ENCODE measurements around the gene TRIM60. TPM values are rescaled to one million over a fixed set of nuclear protein-coding genes. Genes with fewer than 3 reads are reported as not detected.

TRIM60 gene
- total and polyA plus RNA-seq, 2 experiments from 2014 or later: not detected

DNA sequence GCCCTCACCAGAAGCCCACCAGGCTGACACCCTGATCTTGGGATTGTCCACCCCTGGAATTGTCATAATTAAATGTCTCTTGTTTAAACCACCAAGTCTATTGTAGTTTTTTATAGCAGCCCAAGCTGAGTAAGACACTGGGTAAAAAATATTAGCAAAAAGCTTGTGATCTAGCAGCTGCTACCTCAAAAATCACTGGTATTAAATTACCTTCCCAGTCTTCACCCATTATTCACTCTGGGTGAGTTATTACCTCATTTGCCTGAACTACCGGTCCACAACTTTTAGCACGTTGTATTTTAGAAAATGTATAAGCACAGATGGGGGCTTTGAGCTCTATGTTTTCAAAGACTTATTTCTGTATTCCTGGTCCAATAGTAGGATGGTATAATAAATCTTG is 42.3 kb upstream of the TRIM60 start:
- no peak overlapping the region for H3K4me2 ChIP-seq
- H3K36me3 ChIP-seq (ENCODE audit: insufficient read depth): no peaks in the 10 kb centered on the region
- no peak overlapping the region for H3K4me3 ChIP-seq
- TF ChIP-seq CREB1 (CRISPR knock-in tag; IDR thresholded peaks at IDR 0.05; ENCODE audit: low read depth): no peak
- TF ChIP-seq, protein P1, sequence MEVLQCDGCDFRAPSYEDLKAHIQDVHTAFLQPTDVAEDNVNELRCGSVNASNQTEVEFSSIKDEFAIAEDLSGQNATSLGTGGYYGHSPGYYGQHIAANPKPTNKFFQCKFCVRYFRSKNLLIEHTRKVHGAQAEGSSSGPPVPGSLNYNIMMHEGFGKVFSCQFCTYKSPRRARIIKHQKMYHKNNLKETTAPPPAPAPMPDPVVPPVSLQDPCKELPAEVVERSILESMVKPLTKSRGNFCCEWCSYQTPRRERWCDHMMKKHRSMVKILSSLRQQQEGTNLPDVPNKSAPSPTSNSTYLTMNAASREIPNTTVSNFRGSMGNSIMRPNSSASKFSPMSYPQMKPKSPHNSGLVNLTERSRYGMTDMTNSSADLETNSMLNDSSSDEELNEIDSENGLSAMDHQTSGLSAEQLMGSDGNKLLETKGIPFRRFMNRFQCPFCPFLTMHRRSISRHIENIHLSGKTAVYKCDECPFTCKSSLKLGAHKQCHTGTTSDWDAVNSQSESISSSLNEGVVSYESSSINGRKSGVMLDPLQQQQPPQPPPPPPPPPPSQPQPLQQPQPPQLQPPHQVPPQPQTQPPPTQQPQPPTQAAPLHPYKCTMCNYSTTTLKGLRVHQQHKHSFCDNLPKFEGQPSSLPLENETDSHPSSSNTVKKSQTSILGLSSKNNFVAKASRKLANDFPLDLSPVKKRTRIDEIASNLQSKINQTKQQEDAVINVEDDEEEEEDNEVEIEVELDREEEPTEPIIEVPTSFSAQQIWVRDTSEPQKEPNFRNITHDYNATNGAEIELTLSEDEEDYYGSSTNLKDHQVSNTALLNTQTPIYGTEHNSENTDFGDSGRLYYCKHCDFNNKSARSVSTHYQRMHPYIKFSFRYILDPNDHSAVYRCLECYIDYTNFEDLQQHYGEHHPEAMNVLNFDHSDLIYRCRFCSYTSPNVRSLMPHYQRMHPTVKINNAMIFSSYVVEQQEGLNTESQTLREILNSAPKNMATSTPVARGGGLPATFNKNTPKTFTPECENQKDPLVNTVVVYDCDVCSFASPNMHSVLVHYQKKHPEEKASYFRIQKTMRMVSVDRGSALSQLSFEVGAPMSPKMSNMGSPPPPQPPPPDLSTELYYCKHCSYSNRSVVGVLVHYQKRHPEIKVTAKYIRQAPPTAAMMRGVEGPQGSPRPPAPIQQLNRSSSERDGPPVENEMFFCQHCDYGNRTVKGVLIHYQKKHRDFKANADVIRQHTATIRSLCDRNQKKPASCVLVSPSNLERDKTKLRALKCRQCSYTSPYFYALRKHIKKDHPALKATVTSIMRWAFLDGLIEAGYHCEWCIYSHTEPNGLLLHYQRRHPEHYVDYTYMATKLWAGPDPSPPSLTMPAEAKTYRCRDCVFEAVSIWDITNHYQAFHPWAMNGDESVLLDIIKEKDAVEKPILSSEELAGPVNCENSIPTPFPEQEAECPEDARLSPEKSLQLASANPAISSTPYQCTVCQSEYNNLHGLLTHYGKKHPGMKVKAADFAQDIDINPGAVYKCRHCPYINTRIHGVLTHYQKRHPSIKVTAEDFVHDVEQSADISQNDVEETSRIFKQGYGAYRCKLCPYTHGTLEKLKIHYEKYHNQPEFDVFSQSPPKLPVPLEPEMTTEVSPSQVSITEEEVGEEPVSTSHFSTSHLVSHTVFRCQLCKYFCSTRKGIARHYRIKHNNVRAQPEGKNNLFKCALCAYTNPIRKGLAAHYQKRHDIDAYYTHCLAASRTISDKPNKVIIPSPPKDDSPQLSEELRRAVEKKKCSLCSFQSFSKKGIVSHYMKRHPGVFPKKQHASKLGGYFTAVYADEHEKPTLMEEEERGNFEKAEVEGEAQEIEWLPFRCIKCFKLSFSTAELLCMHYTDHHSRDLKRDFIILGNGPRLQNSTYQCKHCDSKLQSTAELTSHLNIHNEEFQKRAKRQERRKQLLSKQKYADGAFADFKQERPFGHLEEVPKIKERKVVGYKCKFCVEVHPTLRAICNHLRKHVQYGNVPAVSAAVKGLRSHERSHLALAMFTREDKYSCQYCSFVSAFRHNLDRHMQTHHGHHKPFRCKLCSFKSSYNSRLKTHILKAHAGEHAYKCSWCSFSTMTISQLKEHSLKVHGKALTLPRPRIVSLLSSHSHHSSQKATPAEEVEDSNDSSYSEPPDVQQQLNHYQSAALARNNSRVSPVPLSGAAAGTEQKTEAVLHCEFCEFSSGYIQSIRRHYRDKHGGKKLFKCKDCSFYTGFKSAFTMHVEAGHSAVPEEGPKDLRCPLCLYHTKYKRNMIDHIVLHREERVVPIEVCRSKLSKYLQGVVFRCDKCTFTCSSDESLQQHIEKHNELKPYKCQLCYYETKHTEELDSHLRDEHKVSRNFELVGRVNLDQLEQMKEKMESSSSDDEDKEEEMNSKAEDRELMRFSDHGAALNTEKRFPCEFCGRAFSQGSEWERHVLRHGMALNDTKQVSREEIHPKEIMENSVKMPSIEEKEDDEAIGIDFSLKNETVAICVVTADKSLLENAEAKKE (CRISPR knock-in tag; IDR thresholded peaks at IDR 0.05): no peak
- TF ChIP-seq, protein P2, sequence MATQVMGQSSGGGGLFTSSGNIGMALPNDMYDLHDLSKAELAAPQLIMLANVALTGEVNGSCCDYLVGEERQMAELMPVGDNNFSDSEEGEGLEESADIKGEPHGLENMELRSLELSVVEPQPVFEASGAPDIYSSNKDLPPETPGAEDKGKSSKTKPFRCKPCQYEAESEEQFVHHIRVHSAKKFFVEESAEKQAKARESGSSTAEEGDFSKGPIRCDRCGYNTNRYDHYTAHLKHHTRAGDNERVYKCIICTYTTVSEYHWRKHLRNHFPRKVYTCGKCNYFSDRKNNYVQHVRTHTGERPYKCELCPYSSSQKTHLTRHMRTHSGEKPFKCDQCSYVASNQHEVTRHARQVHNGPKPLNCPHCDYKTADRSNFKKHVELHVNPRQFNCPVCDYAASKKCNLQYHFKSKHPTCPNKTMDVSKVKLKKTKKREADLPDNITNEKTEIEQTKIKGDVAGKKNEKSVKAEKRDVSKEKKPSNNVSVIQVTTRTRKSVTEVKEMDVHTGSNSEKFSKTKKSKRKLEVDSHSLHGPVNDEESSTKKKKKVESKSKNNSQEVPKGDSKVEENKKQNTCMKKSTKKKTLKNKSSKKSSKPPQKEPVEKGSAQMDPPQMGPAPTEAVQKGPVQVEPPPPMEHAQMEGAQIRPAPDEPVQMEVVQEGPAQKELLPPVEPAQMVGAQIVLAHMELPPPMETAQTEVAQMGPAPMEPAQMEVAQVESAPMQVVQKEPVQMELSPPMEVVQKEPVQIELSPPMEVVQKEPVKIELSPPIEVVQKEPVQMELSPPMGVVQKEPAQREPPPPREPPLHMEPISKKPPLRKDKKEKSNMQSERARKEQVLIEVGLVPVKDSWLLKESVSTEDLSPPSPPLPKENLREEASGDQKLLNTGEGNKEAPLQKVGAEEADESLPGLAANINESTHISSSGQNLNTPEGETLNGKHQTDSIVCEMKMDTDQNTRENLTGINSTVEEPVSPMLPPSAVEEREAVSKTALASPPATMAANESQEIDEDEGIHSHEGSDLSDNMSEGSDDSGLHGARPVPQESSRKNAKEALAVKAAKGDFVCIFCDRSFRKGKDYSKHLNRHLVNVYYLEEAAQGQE (IDR thresholded peaks at IDR 0.05; ENCODE audit: unreplicated experiment): no peak
- no peak for TF ChIP-seq NANOG (IDR thresholded peaks at IDR 0.05; ENCODE audit: borderline replicate concordance)
- TF ChIP-seq, protein P3, sequence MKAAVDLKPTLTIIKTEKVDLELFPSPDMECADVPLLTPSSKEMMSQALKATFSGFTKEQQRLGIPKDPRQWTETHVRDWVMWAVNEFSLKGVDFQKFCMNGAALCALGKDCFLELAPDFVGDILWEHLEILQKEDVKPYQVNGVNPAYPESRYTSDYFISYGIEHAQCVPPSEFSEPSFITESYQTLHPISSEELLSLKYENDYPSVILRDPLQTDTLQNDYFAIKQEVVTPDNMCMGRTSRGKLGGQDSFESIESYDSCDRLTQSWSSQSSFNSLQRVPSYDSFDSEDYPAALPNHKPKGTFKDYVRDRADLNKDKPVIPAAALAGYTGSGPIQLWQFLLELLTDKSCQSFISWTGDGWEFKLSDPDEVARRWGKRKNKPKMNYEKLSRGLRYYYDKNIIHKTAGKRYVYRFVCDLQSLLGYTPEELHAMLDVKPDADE (IDR thresholded peaks at IDR 0.05): no peak
- no peak for TF ChIP-seq ZNF331 (CRISPR knock-in tag; IDR thresholded peaks at IDR 0.05; ENCODE audit: low read depth)
- no peak for TF ChIP-seq JUNB (IDR thresholded peaks at IDR 0.05; ENCODE audit: unreplicated experiment)
- no peak for TF ChIP-seq STAT1 (IDR thresholded peaks at IDR 0.05; ENCODE audit: unreplicated experiment)
- TF ChIP-seq POLR2AphosphoS5 (IDR thresholded peaks at IDR 0.05; ENCODE audit: low read depth): no peak
- TF ChIP-seq, protein P4, sequence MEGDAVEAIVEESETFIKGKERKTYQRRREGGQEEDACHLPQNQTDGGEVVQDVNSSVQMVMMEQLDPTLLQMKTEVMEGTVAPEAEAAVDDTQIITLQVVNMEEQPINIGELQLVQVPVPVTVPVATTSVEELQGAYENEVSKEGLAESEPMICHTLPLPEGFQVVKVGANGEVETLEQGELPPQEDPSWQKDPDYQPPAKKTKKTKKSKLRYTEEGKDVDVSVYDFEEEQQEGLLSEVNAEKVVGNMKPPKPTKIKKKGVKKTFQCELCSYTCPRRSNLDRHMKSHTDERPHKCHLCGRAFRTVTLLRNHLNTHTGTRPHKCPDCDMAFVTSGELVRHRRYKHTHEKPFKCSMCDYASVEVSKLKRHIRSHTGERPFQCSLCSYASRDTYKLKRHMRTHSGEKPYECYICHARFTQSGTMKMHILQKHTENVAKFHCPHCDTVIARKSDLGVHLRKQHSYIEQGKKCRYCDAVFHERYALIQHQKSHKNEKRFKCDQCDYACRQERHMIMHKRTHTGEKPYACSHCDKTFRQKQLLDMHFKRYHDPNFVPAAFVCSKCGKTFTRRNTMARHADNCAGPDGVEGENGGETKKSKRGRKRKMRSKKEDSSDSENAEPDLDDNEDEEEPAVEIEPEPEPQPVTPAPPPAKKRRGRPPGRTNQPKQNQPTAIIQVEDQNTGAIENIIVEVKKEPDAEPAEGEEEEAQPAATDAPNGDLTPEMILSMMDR (conservative IDR thresholded peaks at IDR 0.05; ENCODE audit: low read depth in 2 of 2): no peak
- TF ChIP-seq ZNF114 (CRISPR knock-in tag; IDR thresholded peaks at IDR 0.05): no peak
- no peak for TF ChIP-seq EZH2 (IDR thresholded peaks at IDR 0.05; ENCODE audit: low read depth, unreplicated experiment)
- TF ChIP-seq EZH2phosphoT487 (IDR thresholded peaks at IDR 0.05; ENCODE audit: unreplicated experiment): no peak
- Mint-ChIP-seq H3K27ac (no peak overlapping the region), H3K4me3 (no peak overlapping the region), H3K9me3 (no peaks in the 10 kb centered on the region), H3K36me3 (ENCODE audit: low read depth) (no peaks in the 10 kb centered on the region), H3K27me3 (ENCODE audit: insufficient read depth, low read depth, poor library complexity) (no peaks in the 10 kb centered on the region), H3K4me1 (no peaks in the 10 kb centered on the region)
- no peaks in the 10 kb centered on the region for H3K27me3 ChIP-seq (ENCODE audit: insufficient read depth)
- H2AFZ ChIP-seq: no peak overlapping the region
- H3F3A ChIP-seq (replicated peaks; ENCODE audit: low read depth): no peaks in the 10 kb centered on the region
- no peaks in the 10 kb centered on the region for H3K4me1 ChIP-seq (ENCODE audit: insufficient read depth)
- no peak for DNase-seq (ENCODE audit: low spot score)
- no peaks in the 10 kb centered on the region for H3K79me2 ChIP-seq (replicated peaks; ENCODE audit: insufficient read depth)
- ATAC-seq: no peak
- H3K9me2 ChIP-seq (ENCODE audit: insufficient read depth): no peaks in the 10 kb centered on the region
- H4K20me1 ChIP-seq (replicated peaks; ENCODE audit: insufficient read depth): no peaks in the 10 kb centered on the region
- no peak overlapping the region for H3K27ac ChIP-seq (ENCODE audit: low read depth)
